Activated CD4-positive, alpha-beta T cell treated with anti-CD3 and anti-CD28 coated beads for 36 hours (primary cell): Measurements from ENCODE around the gene DOK3. TPM values are rescaled to one million over a fixed set of nuclear protein-coding genes. Genes with fewer than 3 reads are reported as not detected.
A peak's percentile ranks its signal among the peaks of the same experiment; 100 is the strongest.
"Not testable (repeated sequence)": the region's sequence is repeated elsewhere in the genome, so short reads cannot be mapped to it uniquely, and the experiment has no call there.

Experiments
- ATAC-seq: fragments of 200-7000 bp; cut with Tn5 transposase; one replicate; pipeline ENCODE4 v1.10.0; 2021; ENCODE audit warnings: mild to moderate bottlenecking, moderate library complexity
- CTCF ChIA-PET: fragments of 350-600 bp; sonication (Branson Sonifier 250); formaldehyde crosslinking; loops from one replicate; lab custom pipeline; 2021; ENCODE audit warnings: antibody characterized with exemption; lab: Charles Lee
- POLR2A ChIA-PET: fragments of 350-600 bp; sonication (Branson Sonifier 250); formaldehyde crosslinking; loops from one replicate; lab custom pipeline; 2021; ENCODE audit warnings: antibody characterized with exemption, inconsistent platforms; lab: Charles Lee
- DNase-seq: peaks from one replicate; pipeline ENCODE4 v3.0.0-alpha.2; 2020
- H3K27ac Mint-ChIP-seq: one replicate; pipeline ENCODE4 v1.8.0; 2021; ENCODE audit warnings: mixed read lengths
- H3K27me3 Mint-ChIP-seq: one replicate; pipeline ENCODE4 v1.8.0; 2021; ENCODE audit warnings: mixed read lengths
- H3K36me3 Mint-ChIP-seq: one replicate; pipeline ENCODE4 v1.8.0; 2021; ENCODE audit warnings: low read depth, mixed read lengths
- H3K4me1 Mint-ChIP-seq: one replicate; pipeline ENCODE4 v1.8.0; 2021; ENCODE audit warnings: mixed read lengths
- H3K4me3 Mint-ChIP-seq: one replicate; pipeline ENCODE4 v1.8.0; 2021; ENCODE audit warnings: mild to moderate bottlenecking, moderate library complexity, mixed read lengths
- H3K9me3 Mint-ChIP-seq: one replicate; pipeline ENCODE4 v1.8.0; 2021; ENCODE audit warnings: low read depth, mixed read lengths
- intact Hi-C, 2 experiments: fragments of 100-400 bp; cut with DNase I in 1 of 2; cut with micrococcal nuclease in 1 of 2; formaldehyde crosslinking; loops; one replicate each; pipeline versions ENCODE4 v1.14.2 to v1.15.1; 2022 to 2024; cut with DNase I, micrococcal nuclease
- total RNA-seq, 2 experiments: library from RNA; stranded (reverse); gene quantifications; one replicate each; pipeline ENCODE4 v1.2.3, GENCODE V29; 2021

DOK3 gene
- total RNA-seq, 2 experiments from 2014 or later = 4.2 to 4.8 TPM

GRCh38 chr5:177547736-177548135 lies 38.1 kb upstream of the DOK3 start:
- peaks cover 28% of the 10 kb centered on the region for H3K4me1 Mint-ChIP-seq
- CTCF ChIA-PET = no interaction called here
- intact Hi-C loops = no loop called here
- no peak overlapping the region for H3K4me3 Mint-ChIP-seq
- no peak for DNase-seq
- H3K27ac Mint-ChIP-seq = no peak overlapping the region
- no peak for ATAC-seq
- H3K36me3 Mint-ChIP-seq = peaks cover 11% of the 10 kb centered on the region
- POLR2A ChIA-PET = no interaction called here
- H3K9me3 Mint-ChIP-seq = no peaks in the 10 kb centered on the region
- H3K27me3 Mint-ChIP-seq = no peaks in the 10 kb centered on the region

DNA sequence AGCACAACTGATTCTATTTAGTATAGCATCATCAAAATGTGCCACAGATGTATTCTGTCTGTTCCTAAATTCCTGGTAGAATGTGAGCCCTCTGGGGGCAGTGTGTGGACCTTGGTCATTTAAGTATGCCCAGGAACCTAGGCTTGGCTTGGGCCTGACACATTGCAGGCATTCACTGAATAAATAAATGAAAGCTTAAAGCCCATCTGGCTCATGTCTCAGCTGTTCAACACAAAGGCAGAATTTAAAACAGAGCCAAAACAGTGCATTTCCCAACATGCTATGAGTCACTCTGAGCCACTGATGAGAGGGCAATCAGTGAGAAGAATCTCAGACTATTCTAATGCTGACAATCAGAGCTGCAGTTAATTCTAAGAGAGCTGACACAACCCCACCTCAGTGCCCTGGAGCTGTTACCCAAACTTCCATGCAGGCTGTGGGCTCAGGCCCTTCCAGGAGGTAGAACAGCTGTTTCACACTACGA lies 36.7 kb upstream of the DOK3 start:
- peak; percentile 69 for ATAC-seq

DNA sequence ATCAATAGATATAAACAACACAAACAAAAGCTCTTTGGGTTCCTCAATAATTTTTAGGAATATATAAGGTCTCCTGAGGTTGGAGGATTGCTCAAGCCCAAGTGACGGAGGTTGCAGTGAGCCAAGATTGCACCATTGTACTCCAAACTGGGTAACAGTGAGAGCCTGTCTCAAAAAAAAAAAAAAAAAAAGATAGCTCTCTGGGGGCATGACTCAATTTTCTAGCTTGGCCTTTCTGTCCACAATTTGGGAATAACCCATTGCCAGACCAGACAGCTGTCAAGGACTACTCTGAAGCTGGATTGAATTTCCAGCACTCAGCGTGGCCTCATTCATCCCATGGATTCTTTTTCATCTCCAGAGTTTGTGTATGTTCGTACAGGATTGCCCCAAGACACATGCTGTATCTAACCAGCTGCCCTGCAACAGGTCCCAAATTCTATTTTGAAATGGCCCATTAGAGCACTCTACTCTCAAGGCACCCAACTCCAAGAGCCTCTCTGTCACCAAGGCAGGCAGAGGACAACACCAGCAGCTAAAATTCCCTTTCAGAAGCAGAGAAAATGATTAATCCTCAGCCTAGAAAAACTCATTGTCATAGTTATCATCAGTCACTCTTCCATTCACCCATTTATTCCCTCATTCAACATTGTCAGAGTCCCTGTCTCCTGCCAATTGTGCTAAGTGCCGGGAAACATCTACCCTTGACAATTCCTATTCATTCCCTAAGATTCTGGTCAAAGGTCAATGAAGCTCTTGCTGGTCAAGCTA lies 36.0 kb upstream of the DOK3 start:
- no peaks in the 10 kb centered on the region for H3K27me3 Mint-ChIP-seq
- peaks cover 10% of the 10 kb centered on the region for H3K36me3 Mint-ChIP-seq
- peak overlapping the region; percentile 28 for H3K27ac Mint-ChIP-seq
- ChIA-PET CTCF (interaction anchor here (0.7 to 2.3 kb wide), 7 partner anchors 8 to 44 kb away, joined by 3 to 7 read pairs (median 4); no protein-coding TSS in a partner anchor), POLR2A (no interaction called here)
- no peak for ATAC-seq
- no peaks in the 10 kb centered on the region for H3K9me3 Mint-ChIP-seq
- peaks cover 22% of the 10 kb centered on the region for H3K4me1 Mint-ChIP-seq
- intact Hi-C loops = no loop called here
- no peak for DNase-seq
- no peak overlapping the region for H3K4me3 Mint-ChIP-seq

More for the DNA sequence above, 36.7 kb upstream of the DOK3 start:
- H3K36me3 Mint-ChIP-seq = peaks cover 10% of the 10 kb centered on the region
- intact Hi-C loops = no loop called here
- no peak overlapping the region for H3K4me3 Mint-ChIP-seq
- no peaks in the 10 kb centered on the region for H3K9me3 Mint-ChIP-seq
- peak overlapping the region; percentile 32 for H3K27ac Mint-ChIP-seq
- CTCF ChIA-PET = interaction anchor here (0.7 to 2.3 kb wide), 5 partner anchors 9 to 91 kb away, joined by 3 to 7 read pairs (median 5); no protein-coding TSS in a partner anchor
- POLR2A ChIA-PET = no interaction called here
- no peak for DNase-seq
- H3K27me3 Mint-ChIP-seq = no peaks in the 10 kb centered on the region
- peaks cover 19% of the 10 kb centered on the region for H3K4me1 Mint-ChIP-seq

DNA sequence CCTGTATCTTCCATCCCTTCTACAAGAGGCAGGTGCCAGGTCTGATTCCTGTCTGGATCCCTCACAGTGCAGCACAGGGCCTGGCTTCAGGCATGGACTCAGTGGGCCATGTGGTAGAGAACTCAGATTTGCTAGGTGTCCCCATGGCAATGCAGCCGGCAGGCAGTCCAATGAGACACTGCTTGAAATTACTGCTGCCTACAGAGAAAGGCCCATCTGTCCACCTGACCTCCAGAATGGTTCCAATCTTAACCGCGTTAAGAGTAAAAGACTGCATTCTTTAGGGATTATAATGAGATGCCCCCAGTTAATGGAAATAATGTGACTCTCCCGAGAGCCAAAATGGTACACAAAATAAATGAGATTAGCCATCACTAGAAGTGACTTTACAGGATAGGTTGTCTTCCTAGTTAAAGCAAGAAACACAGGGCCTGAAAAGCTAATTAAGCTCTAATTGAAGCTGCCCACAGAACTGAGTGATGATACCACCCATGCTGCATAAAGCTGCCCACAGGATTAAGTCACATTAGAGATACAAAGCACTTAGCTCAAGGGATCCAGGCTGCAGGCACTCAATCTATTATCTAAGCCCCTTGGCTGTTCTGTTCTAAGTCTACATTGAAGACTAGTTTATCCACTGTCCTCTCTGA lies 33.3 kb upstream of the DOK3 start:
- no peak for DNase-seq
- Mint-ChIP-seq H3K4me1 (peaks cover 18% of the 10 kb centered on the region), H3K9me3 (no peaks in the 10 kb centered on the region), H3K27me3 (no peaks in the 10 kb centered on the region), H3K27ac (no peak overlapping the region), H3K36me3 (peaks cover 13% of the 10 kb centered on the region), H3K4me3 (no peak overlapping the region)
- POLR2A ChIA-PET = no interaction called here
- intact Hi-C loops = no loop called here
- ATAC-seq = no peak
- CTCF ChIA-PET = interaction anchor here (1.0 kb wide), 1 partner anchor 13 kb away, joined by 3 read pairs; no protein-coding TSS in a partner anchor

DNA sequence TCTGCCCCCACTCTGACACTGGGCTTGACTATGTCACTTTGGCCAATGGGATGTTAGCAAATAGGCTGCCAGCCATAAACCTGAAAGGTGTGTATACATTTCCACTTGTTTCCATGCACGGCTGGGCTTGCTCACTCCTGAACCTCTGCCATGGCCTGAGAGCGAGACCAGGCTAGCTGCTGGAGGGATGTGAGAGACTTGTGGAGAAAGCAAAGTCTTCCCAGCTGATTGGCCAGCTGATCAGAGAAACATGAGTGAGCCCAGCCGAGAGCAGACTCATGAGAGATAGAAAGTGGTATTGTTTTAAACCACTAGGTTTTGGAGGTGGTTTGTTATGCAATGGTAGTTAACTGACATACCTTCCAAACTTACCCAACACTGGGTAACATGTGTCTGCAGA lies 30.8 kb upstream of the DOK3 start:
- peaks cover 12% of the 10 kb centered on the region for H3K36me3 Mint-ChIP-seq
- CTCF ChIA-PET = no interaction called here
- no peak overlapping the region for H3K27ac Mint-ChIP-seq
- POLR2A ChIA-PET = no interaction called here
- intact Hi-C loops = no loop called here
- DNase-seq (no peak), ATAC-seq (no peak)
- no peaks in the 10 kb centered on the region for H3K9me3 Mint-ChIP-seq
- no peak overlapping the region for H3K4me3 Mint-ChIP-seq
- H3K27me3 Mint-ChIP-seq = no peaks in the 10 kb centered on the region
- peaks cover 4% of the 10 kb centered on the region for H3K4me1 Mint-ChIP-seq

- CTCF ChIA-PET = no interaction called here
- intact Hi-C loops = no loop called here
- H3K36me3 Mint-ChIP-seq = peaks cover 12% of the 10 kb centered on the region
- no peak overlapping the region for H3K27ac Mint-ChIP-seq
- H3K27me3 Mint-ChIP-seq = no peaks in the 10 kb centered on the region
- H3K4me3 Mint-ChIP-seq = no peak overlapping the region
- POLR2A ChIA-PET = no interaction called here
- peaks cover 4% of the 10 kb centered on the region for H3K4me1 Mint-ChIP-seq
- H3K9me3 Mint-ChIP-seq = no peaks in the 10 kb centered on the region
- ATAC-seq (no peak), DNase-seq (no peak)
These were observed 29.8 kb upstream of the DOK3 start for GRCh38 chr5:177539411-177539810.

DNA sequence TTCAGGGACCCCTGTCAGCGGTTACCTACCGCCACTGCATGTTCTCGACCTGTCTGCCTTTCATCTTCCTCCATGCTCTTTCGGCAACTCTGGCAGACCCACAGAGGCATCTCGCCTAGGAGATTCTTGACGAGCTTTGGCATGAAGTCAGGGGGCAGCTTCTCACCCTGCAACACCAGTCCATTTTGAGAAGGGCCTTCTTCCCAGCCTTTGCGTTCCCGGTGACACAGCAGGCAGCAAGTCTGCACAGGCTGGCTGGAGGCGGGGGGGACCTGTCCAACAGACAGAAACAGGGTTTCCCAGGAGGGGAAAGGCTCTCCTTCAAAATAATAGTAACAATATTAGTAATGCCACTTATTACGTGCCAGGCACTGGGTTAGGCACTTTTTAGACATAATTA lies 29.2 kb upstream of the DOK3 start:
- ATAC-seq (no peak), DNase-seq (no peak)
- Mint-ChIP-seq H3K4me3 (no peak overlapping the region), H3K9me3 (no peaks in the 10 kb centered on the region), H3K27ac (no peak overlapping the region), H3K27me3 (no peaks in the 10 kb centered on the region), H3K36me3 (peaks cover 14% of the 10 kb centered on the region), H3K4me1 (peaks cover 2% of the 10 kb centered on the region)
- CTCF ChIA-PET = interaction anchor here (0.6 to 1.1 kb wide), 2 partner anchors 37 to 420 kb away, joined by 3 to 5 read pairs; no protein-coding TSS in a partner anchor
- intact Hi-C loops = no loop called here
- POLR2A ChIA-PET = no interaction called here

- H3K4me3 Mint-ChIP-seq = no peak overlapping the region
- ChIA-PET POLR2A (no interaction called here), CTCF (interaction anchor here (0.6 to 1.8 kb wide), 5 partner anchors 8 to 70 kb away, joined by 3 to 6 read pairs (median 4); no protein-coding TSS in a partner anchor)
- DNase-seq = no peak
- intact Hi-C loops = no loop called here
- ATAC-seq = no peak
- H3K27me3 Mint-ChIP-seq = no peaks in the 10 kb centered on the region
- no peaks in the 10 kb centered on the region for H3K9me3 Mint-ChIP-seq
- H3K36me3 Mint-ChIP-seq = peaks cover 15% of the 10 kb centered on the region
- peaks cover 2% of the 10 kb centered on the region for H3K4me1 Mint-ChIP-seq
- H3K27ac Mint-ChIP-seq = no peak overlapping the region
These were observed 28.0 kb upstream of the DOK3 start for GRCh38 chr5:177537389-177538361.

DNA sequence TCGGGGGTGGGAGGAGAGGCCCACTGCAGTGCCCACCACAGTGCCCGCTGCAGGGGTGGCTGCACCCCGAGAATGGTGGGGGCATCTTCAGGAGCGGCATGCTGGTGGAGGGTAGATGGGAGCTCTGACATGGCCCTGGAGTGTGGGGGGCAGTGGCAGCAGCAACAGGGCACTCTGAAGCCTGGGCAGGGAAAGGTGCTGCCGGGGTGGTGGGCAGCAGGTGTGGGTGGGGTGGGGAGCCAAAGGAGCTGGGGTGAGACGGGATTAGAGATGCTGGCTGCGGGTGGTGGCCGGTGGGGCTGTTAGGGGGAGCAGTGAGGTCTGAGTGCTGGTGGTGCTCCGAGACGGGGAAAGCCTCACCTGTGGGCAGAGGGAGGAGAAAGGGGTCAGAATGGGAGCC lies 26.8 kb upstream of the DOK3 start:
- no peak overlapping the region for H3K27ac Mint-ChIP-seq
- H3K9me3 Mint-ChIP-seq = no peaks in the 10 kb centered on the region
- POLR2A ChIA-PET = no interaction called here
- DNase-seq (no peak), ATAC-seq (no peak)
- peaks cover 2% of the 10 kb centered on the region for H3K4me1 Mint-ChIP-seq
- H3K27me3 Mint-ChIP-seq = no peaks in the 10 kb centered on the region
- intact Hi-C loops = no loop called here
- peaks cover 9% of the 10 kb centered on the region for H3K36me3 Mint-ChIP-seq
- CTCF ChIA-PET = interaction anchor here (0.9 kb wide), 1 partner anchor 26 kb away, joined by 3 read pairs; no protein-coding TSS in a partner anchor
- no peak overlapping the region for H3K4me3 Mint-ChIP-seq

DNA sequence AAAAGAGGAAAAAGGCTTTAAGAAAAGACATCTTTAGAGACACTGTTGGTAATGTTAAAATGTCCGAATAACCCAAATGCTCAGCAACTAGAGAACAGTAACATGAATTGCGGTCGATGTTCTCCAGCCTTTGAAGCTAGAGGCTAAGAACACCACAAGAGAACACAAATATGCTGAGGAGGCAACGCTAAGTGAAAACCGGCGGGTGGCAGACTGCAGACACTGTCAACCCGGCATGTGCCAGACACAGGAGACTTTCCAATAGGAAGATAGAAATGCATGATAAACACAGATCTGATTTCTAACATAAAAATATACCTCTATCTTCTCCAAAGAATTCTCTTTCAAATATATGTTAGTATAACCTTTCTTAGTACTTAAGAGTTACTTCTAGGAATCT lies 25.5 kb upstream of the DOK3 start:
- H3K4me1 Mint-ChIP-seq = no peaks in the 10 kb centered on the region
- ATAC-seq = no peak
- POLR2A ChIA-PET = no interaction called here
- H3K27me3 Mint-ChIP-seq = no peaks in the 10 kb centered on the region
- H3K36me3 Mint-ChIP-seq = peaks cover 15% of the 10 kb centered on the region
- intact Hi-C loops = no loop called here
- CTCF ChIA-PET = interaction anchor here (0.8 to 1.5 kb wide), 2 partner anchors 10 to 11 kb away, joined by 3 to 5 read pairs; no protein-coding TSS in a partner anchor
- H3K27ac Mint-ChIP-seq = no peak overlapping the region
- no peak for DNase-seq
- H3K4me3 Mint-ChIP-seq = no peak overlapping the region
- no peaks in the 10 kb centered on the region for H3K9me3 Mint-ChIP-seq

- H3K4me3 Mint-ChIP-seq, DNase-seq, intact Hi-C loops, H3K4me1 Mint-ChIP-seq, H3K9me3 Mint-ChIP-seq, H3K27me3 Mint-ChIP-seq, H3K27ac Mint-ChIP-seq, POLR2A ChIA-PET, ATAC-seq: not testable (repeated sequence)
- CTCF ChIA-PET = interaction anchor here (0.8 to 1.5 kb wide), 2 partner anchors 10 to 12 kb away, joined by 3 to 5 read pairs; no protein-coding TSS in a partner anchor
- H3K36me3 Mint-ChIP-seq = peaks cover 15% of the 10 kb centered on the region
These were observed 24.8 kb upstream of the DOK3 start for GRCh38 chr5:177534433-177534832.
